Measurements from ENCODE around the gene USP47.

Gene USP47

DNA sequence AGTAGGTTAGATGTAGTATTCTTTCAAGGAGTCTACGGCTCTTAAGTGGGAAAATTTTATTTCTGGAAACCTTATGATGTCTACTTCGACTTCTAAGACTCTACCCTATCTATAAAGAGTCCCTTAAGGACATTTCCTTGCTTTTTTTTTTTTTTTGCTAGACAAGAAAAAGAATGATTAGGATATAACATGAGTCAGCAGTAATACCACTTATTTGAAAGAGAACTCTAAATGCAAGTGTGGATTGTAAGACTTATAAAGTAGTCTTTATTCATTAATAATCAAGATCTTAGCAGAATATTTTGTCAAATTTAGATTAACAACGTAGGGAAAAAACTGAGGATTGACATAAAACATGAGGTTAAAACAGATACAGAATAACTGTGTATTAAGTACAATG lies 95.7 kb downstream of the USP47 start:
- DNase-seq (ENCODE audit: low read depth), result no peak
- TF ChIP-seq MYC (IDR thresholded peaks at IDR 0.05; ENCODE audit: low read depth, low read length), result no peak
- TF ChIP-seq, protein P1, sequence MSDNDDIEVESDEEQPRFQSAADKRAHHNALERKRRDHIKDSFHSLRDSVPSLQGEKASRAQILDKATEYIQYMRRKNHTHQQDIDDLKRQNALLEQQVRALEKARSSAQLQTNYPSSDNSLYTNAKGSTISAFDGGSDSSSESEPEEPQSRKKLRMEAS (IDR thresholded peaks at IDR 0.05; ENCODE audit: low read depth, low read length), result no peak
- TF ChIP-seq CTCF (IDR thresholded peaks at IDR 0.05; ENCODE audit: low read depth, low read length), result no peak
- TF ChIP-seq POLR2A (IDR thresholded peaks at IDR 0.05; ENCODE audit: extremely low read depth, insufficient read length), result no peak
- no peak overlapping the region for H3K4me3 ChIP-seq (ENCODE audit: low read depth, low read length)

- H3K4me3 ChIP-seq (ENCODE audit: low read depth, low read length), result no peak overlapping the region
- no peak for TF ChIP-seq CTCF (IDR thresholded peaks at IDR 0.05; ENCODE audit: low read depth, low read length)
- TF ChIP-seq, protein P1 (IDR thresholded peaks at IDR 0.05; ENCODE audit: low read depth, low read length), result no peak
- TF ChIP-seq POLR2A (IDR thresholded peaks at IDR 0.05; ENCODE audit: extremely low read depth, insufficient read length), result no peak
- no peak for TF ChIP-seq MYC (IDR thresholded peaks at IDR 0.05; ENCODE audit: low read depth, low read length)
- no peak for DNase-seq (ENCODE audit: low read depth)
Observed at GRCh38 chr11:11937957-11938356, 96.2 kb downstream of the USP47 start.

GRCh38 chr11:11940551-11940950 lies 98.8 kb downstream of the USP47 start:
- no peak overlapping the region for H3K4me3 ChIP-seq (ENCODE audit: low read depth, low read length)
- no peak for DNase-seq (ENCODE audit: low read depth)
- TF ChIP-seq, protein P1 (IDR thresholded peaks at IDR 0.05; ENCODE audit: low read depth, low read length), result no peak
- no peak for TF ChIP-seq CTCF (IDR thresholded peaks at IDR 0.05; ENCODE audit: low read depth, low read length)
- TF ChIP-seq POLR2A (IDR thresholded peaks at IDR 0.05; ENCODE audit: extremely low read depth, insufficient read length), result no peak
- no peak for TF ChIP-seq MYC (IDR thresholded peaks at IDR 0.05; ENCODE audit: low read depth, low read length)

- H3K4me3 ChIP-seq (ENCODE audit: low read depth, low read length), result no peak overlapping the region
- no peak for DNase-seq (ENCODE audit: low read depth)
- TF ChIP-seq MYC (IDR thresholded peaks at IDR 0.05; ENCODE audit: low read depth, low read length) (no peak), CTCF (IDR thresholded peaks at IDR 0.05; ENCODE audit: low read depth, low read length) (no peak), POLR2A (IDR thresholded peaks at IDR 0.05; ENCODE audit: extremely low read depth, insufficient read length) (no peak)
- TF ChIP-seq, protein P1 (IDR thresholded peaks at IDR 0.05; ENCODE audit: low read depth, low read length), result no peak
Observed at GRCh38 chr11:11942668-11943067, 100.9 kb downstream of the USP47 start.

DNA sequence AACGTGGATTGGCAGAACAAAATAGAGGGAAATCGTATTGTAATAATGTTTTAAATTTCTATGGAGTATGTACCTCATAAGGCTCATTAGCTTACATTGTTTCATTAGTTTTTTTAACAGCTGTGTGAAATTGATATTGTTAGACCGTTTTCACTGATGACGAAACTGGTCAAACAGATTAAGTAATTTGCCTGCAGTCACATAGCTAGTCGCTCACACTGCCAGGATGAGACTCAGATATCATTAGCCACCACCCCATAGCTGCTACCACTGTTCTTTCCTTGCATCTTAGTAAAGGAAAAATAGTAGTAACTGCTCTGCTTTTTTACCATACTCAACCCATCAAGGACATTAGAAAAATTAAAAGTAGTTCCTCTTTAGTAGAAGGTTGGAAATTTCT lies 102.7 kb downstream of the USP47 start:
- peak; percentile 35 for DNase-seq (ENCODE audit: low read depth)
- H3K4me3 ChIP-seq (ENCODE audit: low read depth, low read length), result no peak overlapping the region
- TF ChIP-seq MYC (IDR thresholded peaks at IDR 0.05; ENCODE audit: low read depth, low read length) (no peak), POLR2A (IDR thresholded peaks at IDR 0.05; ENCODE audit: extremely low read depth, insufficient read length) (no peak), CTCF (IDR thresholded peaks at IDR 0.05; ENCODE audit: low read depth, low read length) (no peak)
- TF ChIP-seq, protein P1 (IDR thresholded peaks at IDR 0.05; ENCODE audit: low read depth, low read length), result no peak

- no peak for DNase-seq (ENCODE audit: low read depth)
- H3K4me3 ChIP-seq (ENCODE audit: low read depth, low read length), result no peak overlapping the region
- TF ChIP-seq POLR2A (IDR thresholded peaks at IDR 0.05; ENCODE audit: extremely low read depth, insufficient read length) (no peak), CTCF (IDR thresholded peaks at IDR 0.05; ENCODE audit: low read depth, low read length) (no peak), MYC (IDR thresholded peaks at IDR 0.05; ENCODE audit: low read depth, low read length) (no peak)
- TF ChIP-seq, protein P1 (IDR thresholded peaks at IDR 0.05; ENCODE audit: low read depth, low read length), result no peak
Observed at GRCh38 chr11:11946180-11946579, 104.4 kb downstream of the USP47 start.
